Esophagus muscularis mucosa (tissue), 4 donors: ENCODE data around the gene PTCH1.

Source experiments
- EP300 ChIP-seq: sonication (generic); formaldehyde crosslinking; IDR thresholded peaks from one replicate; pipeline ENCODE4 v1.6.1; 2017; ENCODE audit warnings: antibody characterized with exemption
- POLR2A ChIP-seq: fragments of 450-650 bp; IDR thresholded peaks from one replicate; pipeline ENCODE4 v1.6.1; 2017; ENCODE audit warnings: antibody characterized with exemption, moderate library complexity, mild to moderate bottlenecking, low read depth
- POLR2AphosphoS5 ChIP-seq, 2 donors: sonication (generic); formaldehyde crosslinking; IDR thresholded peaks; one replicate each; pipeline ENCODE4 v1.6.1; 2017; ENCODE audit warnings: antibody characterized with exemption in 2 of 2
- TF ChIP-seq, protein P1 (sequence below), 3 experiments: fragments of 200-600 bp in 2 of 3; fragments of 450-650 bp in 1 of 3; sonication (generic) in 2 of 3; IDR thresholded peaks; one replicate each; pipeline ENCODE4 v1.5.1; 2017 to 2019; ENCODE audit warnings: antibody characterized with exemption in 3 of 3, mild to moderate bottlenecking in 2 of 3, moderate library complexity in 1 of 3

DNA sequence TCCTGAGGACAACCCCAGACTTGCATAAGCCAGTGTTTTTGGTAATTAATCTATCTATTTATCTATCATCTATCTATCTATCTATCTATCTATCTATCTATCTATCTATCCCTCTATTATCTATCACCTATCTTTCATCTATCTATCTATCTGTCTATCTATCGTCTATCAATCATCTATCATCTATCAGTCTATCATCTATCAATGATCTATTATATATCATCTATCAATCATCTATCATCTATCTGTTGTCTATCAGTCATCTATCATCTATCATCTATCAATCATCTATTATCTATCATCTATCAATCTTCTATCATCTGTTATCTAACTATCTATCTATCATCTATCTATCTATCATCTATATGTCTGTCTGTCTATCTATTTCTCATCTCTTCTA, 85.5 kb downstream of the PTCH1 start:
- TF ChIP-seq, protein P1, sequence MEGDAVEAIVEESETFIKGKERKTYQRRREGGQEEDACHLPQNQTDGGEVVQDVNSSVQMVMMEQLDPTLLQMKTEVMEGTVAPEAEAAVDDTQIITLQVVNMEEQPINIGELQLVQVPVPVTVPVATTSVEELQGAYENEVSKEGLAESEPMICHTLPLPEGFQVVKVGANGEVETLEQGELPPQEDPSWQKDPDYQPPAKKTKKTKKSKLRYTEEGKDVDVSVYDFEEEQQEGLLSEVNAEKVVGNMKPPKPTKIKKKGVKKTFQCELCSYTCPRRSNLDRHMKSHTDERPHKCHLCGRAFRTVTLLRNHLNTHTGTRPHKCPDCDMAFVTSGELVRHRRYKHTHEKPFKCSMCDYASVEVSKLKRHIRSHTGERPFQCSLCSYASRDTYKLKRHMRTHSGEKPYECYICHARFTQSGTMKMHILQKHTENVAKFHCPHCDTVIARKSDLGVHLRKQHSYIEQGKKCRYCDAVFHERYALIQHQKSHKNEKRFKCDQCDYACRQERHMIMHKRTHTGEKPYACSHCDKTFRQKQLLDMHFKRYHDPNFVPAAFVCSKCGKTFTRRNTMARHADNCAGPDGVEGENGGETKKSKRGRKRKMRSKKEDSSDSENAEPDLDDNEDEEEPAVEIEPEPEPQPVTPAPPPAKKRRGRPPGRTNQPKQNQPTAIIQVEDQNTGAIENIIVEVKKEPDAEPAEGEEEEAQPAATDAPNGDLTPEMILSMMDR (IDR thresholded peaks at IDR 0.05), result no peak
- TF ChIP-seq POLR2AphosphoS5 (IDR thresholded peaks at IDR 0.05) (no peak), EP300 (no peak), POLR2A (no peak)
